Mucosa of stomach (tissue), 1 donor: ENCODE results near the gene SLC14A1.

Experiments used
- H3K27me3 ChIP-seq: one replicate; pipeline ENCODE4 v1.7.0; 2013; ENCODE audit warnings: mild to moderate bottlenecking, low read length; ENCODE audit not compliant: control insufficient read depth, insufficient read depth
- H3K36me3 ChIP-seq: one replicate; pipeline ENCODE4 v1.7.0; 2013; ENCODE audit warnings: low read length; ENCODE audit not compliant: control insufficient read depth, insufficient read depth
- H3K4me1 ChIP-seq: one replicate; pipeline ENCODE4 v1.7.0; 2013; ENCODE audit warnings: mild to moderate bottlenecking, low read length; ENCODE audit not compliant: control insufficient read depth, insufficient read depth
- H3K4me3 ChIP-seq: one replicate; pipeline ENCODE4 v1.7.0; 2013; ENCODE audit warnings: low read length
- H3K9ac ChIP-seq: one replicate; pipeline ENCODE4 v1.7.0; 2013; ENCODE audit warnings: mild to moderate bottlenecking, low read length, moderate library complexity
- H3K9me3 ChIP-seq: one replicate; pipeline ENCODE4 v1.7.0; 2013; ENCODE audit warnings: mild to moderate bottlenecking, low read length, moderate library complexity; ENCODE audit not compliant: control insufficient read depth
- donor health status: Pancreatic carcinoma.

Gene SLC14A1

DNA sequence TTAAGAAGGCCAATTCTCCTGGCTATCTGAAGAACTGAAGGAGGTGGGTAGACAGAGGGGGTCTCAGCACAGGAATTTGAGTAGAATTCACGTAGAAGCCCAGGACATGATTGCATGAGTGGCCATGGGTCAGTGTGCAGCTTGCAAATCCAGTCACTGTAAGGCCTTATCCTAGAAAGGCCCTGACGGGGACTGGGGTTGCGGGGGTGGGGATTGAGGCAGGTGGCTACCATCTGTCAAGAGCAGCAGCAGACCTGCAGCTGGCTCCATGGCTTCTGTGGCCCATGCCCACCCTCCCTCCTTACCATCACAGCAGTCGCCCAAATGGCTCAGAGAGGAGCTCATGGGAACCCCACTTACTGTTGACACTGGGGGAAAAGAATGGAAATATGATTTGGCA, 34.6 kb upstream of the SLC14A1 start:
- Histone ChIP-seq H3K9ac (no peak overlapping the region), H3K4me3 (no peak overlapping the region), H3K36me3 (no peaks in the 10 kb centered on the region), H3K9me3 (no peaks in the 10 kb centered on the region), H3K4me1 (no peaks in the 10 kb centered on the region), H3K27me3 (no peaks in the 10 kb centered on the region)

GRCh38 chr18:45690975-45691815, 32.8 kb upstream of the SLC14A1 start:
- H3K9me3 ChIP-seq, result no peaks in the 10 kb centered on the region
- H3K9ac ChIP-seq, result no peak overlapping the region
- no peaks in the 10 kb centered on the region for H3K36me3 ChIP-seq
- no peaks in the 10 kb centered on the region for H3K4me1 ChIP-seq
- H3K4me3 ChIP-seq, result no peak overlapping the region
- no peaks in the 10 kb centered on the region for H3K27me3 ChIP-seq

- no peaks in the 10 kb centered on the region for H3K27me3 ChIP-seq
- no peaks in the 10 kb centered on the region for H3K36me3 ChIP-seq
- H3K9me3 ChIP-seq, result no peaks in the 10 kb centered on the region
- H3K4me1 ChIP-seq, result no peaks in the 10 kb centered on the region
- H3K4me3 ChIP-seq, result no peak overlapping the region
- no peak overlapping the region for H3K9ac ChIP-seq
Observed at GRCh38 chr18:45691816-45692179, 32.2 kb upstream of the SLC14A1 start.

DNA sequence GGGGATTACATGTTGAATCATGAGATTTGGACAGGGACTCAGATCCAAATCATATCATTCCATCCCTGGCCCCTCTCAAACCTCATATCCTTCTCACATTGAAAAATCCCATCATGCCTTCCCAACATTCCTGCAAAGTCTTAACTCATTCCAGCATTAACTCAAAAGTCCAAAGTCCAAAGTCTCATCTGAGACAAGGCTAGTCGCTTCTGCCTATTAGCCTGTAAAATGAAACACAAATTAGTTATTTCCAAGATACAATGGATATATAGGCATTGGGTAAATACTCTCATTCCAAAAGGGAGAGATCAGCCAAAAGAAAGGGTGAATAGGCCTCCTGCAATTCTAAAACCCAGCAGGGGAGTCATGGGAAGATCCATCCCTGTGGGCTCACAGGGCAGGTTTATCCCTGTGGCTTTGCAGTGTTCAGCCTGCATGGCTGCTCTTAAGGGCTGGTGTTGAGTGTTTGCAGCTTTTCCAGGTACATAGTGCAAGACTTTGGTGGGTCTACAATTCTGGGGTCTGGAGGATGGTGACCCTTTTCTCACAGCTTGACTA, 21.2 kb upstream of the SLC14A1 start:
- H3K9me3 ChIP-seq, result no peaks in the 10 kb centered on the region
- H3K27me3 ChIP-seq, result no peaks in the 10 kb centered on the region
- H3K4me1 ChIP-seq, result no peaks in the 10 kb centered on the region
- H3K4me3 ChIP-seq, result no peak overlapping the region
- no peaks in the 10 kb centered on the region for H3K36me3 ChIP-seq
- H3K9ac ChIP-seq, result no peak overlapping the region

- Histone ChIP-seq H3K36me3 (no peaks in the 10 kb centered on the region), H3K4me1 (no peaks in the 10 kb centered on the region), H3K4me3 (no peak overlapping the region), H3K9ac (no peak overlapping the region), H3K9me3 (no peaks in the 10 kb centered on the region), H3K27me3 (no peaks in the 10 kb centered on the region)
Observed at GRCh38 chr18:45708831-45709230, 15.2 kb upstream of the SLC14A1 start.

DNA sequence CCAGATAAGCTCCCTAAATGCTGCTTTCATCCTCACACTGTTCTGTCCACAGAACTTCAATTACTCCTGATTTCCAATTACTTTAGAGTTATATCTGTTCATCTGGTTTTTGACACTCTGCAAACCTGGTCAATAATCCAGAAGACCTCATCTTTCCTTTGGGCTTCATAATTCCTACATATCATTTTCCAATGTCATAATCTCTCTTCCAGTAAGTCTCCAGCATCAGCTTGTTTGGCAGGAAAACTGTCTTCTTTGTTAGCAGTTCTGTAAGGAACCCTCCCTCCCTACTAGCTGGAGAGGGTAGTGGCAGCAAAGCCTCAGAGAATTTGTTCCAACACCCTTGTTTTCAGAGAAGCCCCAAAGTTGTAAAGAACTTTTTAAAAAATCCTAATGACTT, 11.9 kb upstream of the SLC14A1 start:
- H3K27me3 ChIP-seq, result no peaks in the 10 kb centered on the region
- no peaks in the 10 kb centered on the region for H3K36me3 ChIP-seq
- H3K4me1 ChIP-seq, result no peaks in the 10 kb centered on the region

DNA sequence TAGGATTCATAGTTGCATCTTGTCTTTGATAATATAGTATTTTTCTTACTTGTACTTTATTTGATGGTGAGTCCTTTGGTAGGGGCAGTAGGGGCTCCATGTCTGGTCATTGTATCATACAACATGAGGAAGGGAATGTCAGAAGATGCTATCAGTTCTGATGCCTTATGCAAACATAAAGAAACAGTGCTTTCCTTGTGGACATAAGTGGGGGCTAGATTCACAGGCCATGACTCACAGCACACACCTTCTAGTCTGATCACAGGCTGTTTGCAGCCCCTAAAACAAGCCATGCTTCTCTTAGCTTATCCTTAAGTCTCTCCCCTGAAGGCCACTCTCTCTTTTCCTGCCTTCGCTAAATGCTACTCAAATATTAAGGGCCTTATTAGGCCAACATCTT, 10.7 kb upstream of the SLC14A1 start:
- Histone ChIP-seq H3K9ac (no peak overlapping the region), H3K36me3 (no peaks in the 10 kb centered on the region)

More for the DNA sequence above, 11.9 kb upstream of the SLC14A1 start:
- H3K4me3 ChIP-seq, result no peak overlapping the region
- no peaks in the 10 kb centered on the region for H3K9me3 ChIP-seq
- no peak overlapping the region for H3K9ac ChIP-seq

GRCh38 chr18:45715212-45715780, 8.7 kb upstream of the SLC14A1 start:
- Histone ChIP-seq H3K27me3 (no peaks in the 10 kb centered on the region), H3K9me3 (no peaks in the 10 kb centered on the region), H3K36me3 (no peaks in the 10 kb centered on the region), H3K9ac (no peak overlapping the region), H3K4me3 (no peak overlapping the region), H3K4me1 (no peaks in the 10 kb centered on the region)

More for the DNA sequence above, 10.7 kb upstream of the SLC14A1 start:
- no peaks in the 10 kb centered on the region for H3K27me3 ChIP-seq
- H3K9me3 ChIP-seq, result no peaks in the 10 kb centered on the region
- no peaks in the 10 kb centered on the region for H3K4me1 ChIP-seq
- H3K4me3 ChIP-seq, result no peak overlapping the region

GRCh38 chr18:45719106-45719505, 4.9 kb upstream of the SLC14A1 start:
- no peaks in the 10 kb centered on the region for H3K27me3 ChIP-seq

GRCh38 chr18:45722899-45723298, 1.1 kb upstream of the SLC14A1 start:
- no peaks in the 10 kb centered on the region for H3K27me3 ChIP-seq
- no peaks in the 10 kb centered on the region for H3K9me3 ChIP-seq

More at GRCh38 chr18:45719106-45719505, 4.9 kb upstream of the SLC14A1 start:
- Histone ChIP-seq H3K9me3 (no peaks in the 10 kb centered on the region), H3K4me1 (no peaks in the 10 kb centered on the region), H3K9ac (no peak overlapping the region), H3K36me3 (no peaks in the 10 kb centered on the region), H3K4me3 (no peak overlapping the region)

DNA sequence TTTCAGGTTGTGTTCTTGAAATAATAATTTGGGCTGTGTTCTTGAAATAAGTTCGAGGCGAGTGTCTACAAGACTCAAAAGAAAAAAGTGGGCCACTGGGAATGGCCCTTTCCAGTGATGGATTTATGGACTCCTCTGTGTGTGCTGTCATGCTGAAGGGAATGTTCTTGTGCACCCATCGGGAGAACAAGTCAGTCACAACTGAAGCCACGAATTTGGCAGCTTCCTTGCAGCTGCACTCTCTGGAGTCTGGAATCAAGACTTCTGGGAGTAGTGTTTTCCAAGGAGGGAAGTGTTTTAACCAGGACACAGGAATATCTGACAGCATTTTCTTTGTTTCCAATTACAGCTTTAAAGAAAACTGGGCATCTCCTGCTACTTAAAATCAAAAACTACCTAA, 620 bp downstream of the SLC14A1 start:
- H3K27me3 ChIP-seq, result no peaks in the 10 kb centered on the region
- no peaks in the 10 kb centered on the region for H3K4me1 ChIP-seq
- H3K9ac ChIP-seq, result no peak overlapping the region
- H3K9me3 ChIP-seq, result no peaks in the 10 kb centered on the region
- no peaks in the 10 kb centered on the region for H3K36me3 ChIP-seq
- no peak overlapping the region for H3K4me3 ChIP-seq

More at GRCh38 chr18:45722899-45723298, 1.1 kb upstream of the SLC14A1 start:
- no peaks in the 10 kb centered on the region for H3K36me3 ChIP-seq
- H3K4me3 ChIP-seq, result no peak overlapping the region
- no peaks in the 10 kb centered on the region for H3K4me1 ChIP-seq
- no peak overlapping the region for H3K9ac ChIP-seq

DNA sequence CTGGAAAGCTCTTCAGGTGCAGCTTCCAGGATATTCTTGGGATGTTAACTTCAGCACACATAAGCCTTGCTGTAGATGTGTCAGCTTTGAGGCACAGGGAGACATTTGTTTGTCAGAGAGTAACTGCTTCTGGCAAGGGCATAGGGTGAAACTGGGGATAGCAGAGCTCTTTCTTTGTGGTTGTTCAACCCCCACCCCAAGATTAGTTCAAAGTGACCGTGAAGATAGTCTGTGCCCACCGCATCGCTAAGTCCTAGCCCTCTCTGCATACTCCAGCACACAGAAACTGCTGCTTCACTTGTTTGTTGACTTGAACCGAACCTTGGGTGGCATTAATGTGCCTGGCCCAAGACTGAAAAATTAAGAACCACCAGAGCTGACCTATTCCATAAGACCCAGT, 1.4 kb downstream of the SLC14A1 start:
- Histone ChIP-seq H3K36me3 (no peaks in the 10 kb centered on the region), H3K4me1 (no peaks in the 10 kb centered on the region), H3K27me3 (no peaks in the 10 kb centered on the region), H3K9me3 (no peaks in the 10 kb centered on the region), H3K4me3 (no peak overlapping the region), H3K9ac (no peak overlapping the region)
